SK-N-SH (cell line): Measurements from ENCODE around the gene NAP1L5. TPM values are rescaled to one million over a fixed set of nuclear protein-coding genes. Genes with fewer than 3 reads are reported as not detected.

ENCODE experiments used
- CTCF ChIA-PET: fragments of 300-600, 350-600 bp; formaldehyde crosslinking; extraction: SDS; loops from one replicate; lab custom pipeline; 2021; lab: Yijun Ruan, JAX
- POLR2A ChIA-PET: fragments of 350-600 bp; sonication (Branson Sonifier 250); formaldehyde crosslinking; extraction: SDS; loops from one replicate; lab custom pipeline; 2020; ENCODE audit warnings: antibody characterized with exemption, inconsistent platforms; lab: Yijun Ruan, JAX
- DNase-seq: peaks from one replicate; pipeline ENCODE4 v3.0.0; 2012
- H2AFZ ChIP-seq: fragments of 200-600 bp; sonication (generic); 2 replicates; pipeline ENCODE4 v1.8.1; 2016; ENCODE audit warnings: antibody characterized with exemption, mild to moderate bottlenecking, low read depth
- H3F3A ChIP-seq: fragments of 200-600 bp; sonication (generic); replicated peaks from 2 replicates; pipeline ENCODE3; 2016; ENCODE audit warnings: antibody characterized with exemption, mild to moderate bottlenecking; ENCODE audit not compliant: insufficient read depth
- H3K27ac ChIP-seq, 2 experiments: fragments of 200-500 bp in 1 of 2; fragments of 200-600 bp in 1 of 2; sonication (Bioruptor generic) in 1 of 2; sonication (generic), shearing (Covaris generic) in 1 of 2; 2 replicates each; pipeline versions ENCODE4 v1.5.1 to v1.6.1; 2014 to 2016; ENCODE audit warnings: low read depth in 2 of 2, inconsistent platforms in 1 of 2, low read length in 1 of 2, mild to moderate bottlenecking in 1 of 2, mixed read lengths in 1 of 2
- H3K27me3 ChIP-seq: fragments of 200-600 bp; sonication (generic), shearing (Covaris generic); 2 replicates; pipeline ENCODE4 v1.6.1; 2016; ENCODE audit warnings: mixed run types; ENCODE audit not compliant: insufficient read depth
- H3K36me3 ChIP-seq, 2 experiments: fragments of 200-500 bp in 1 of 2; fragments of 200-600 bp in 1 of 2; sonication (Bioruptor generic) in 1 of 2; sonication (generic) in 1 of 2; replicated peaks in 1 of 2; 2 replicates each; pipeline versions ENCODE3 to v1.5.1; 2014 to 2016; ENCODE audit warnings: low read length in 1 of 2, mild to moderate bottlenecking in 1 of 2; ENCODE audit not compliant: insufficient read depth in 2 of 2, control insufficient read depth in 1 of 2
- H3K4me1 ChIP-seq, 2 experiments: fragments of 200-500 bp in 1 of 2; fragments of 200-600 bp in 1 of 2; sonication (Bioruptor generic) in 1 of 2; sonication (generic), shearing (Covaris generic) in 1 of 2; 2 replicates each; pipeline versions ENCODE4 v1.5.1 to v1.6.1; 2014 to 2016; ENCODE audit warnings: low read depth in 1 of 2, low read length in 1 of 2, mixed run types in 1 of 2; ENCODE audit not compliant: insufficient read depth in 2 of 2, control insufficient read depth in 1 of 2
- H3K4me2 ChIP-seq: fragments of 200-600 bp; sonication (generic), shearing (Covaris generic); 2 replicates; pipeline ENCODE4 v1.6.1; 2017; ENCODE audit warnings: mixed run types
- H3K4me3 ChIP-seq, 2 experiments: fragments of 200-500 bp in 1 of 2; fragments of 200-600 bp in 1 of 2; sonication (Bioruptor generic) in 1 of 2; sonication (generic), shearing (Covaris generic) in 1 of 2; 2 replicates each; pipeline versions ENCODE4 v1.5.1 to v1.8.1; 2014 to 2016; ENCODE audit warnings: low read depth in 2 of 2, inconsistent platforms in 1 of 2, low read length in 1 of 2, mild to moderate bottlenecking in 1 of 2, mixed read lengths in 1 of 2, moderate library complexity in 1 of 2
- H3K79me2 ChIP-seq: fragments of 200-600 bp; sonication (generic); 2 replicates; pipeline ENCODE4 v1.8.1; 2017; ENCODE audit warnings: mild to moderate bottlenecking; ENCODE audit not compliant: insufficient read depth
- H3K9ac ChIP-seq: fragments of 200-600 bp; sonication (generic); 2 replicates; pipeline ENCODE4 v1.6.1; 2017; ENCODE audit warnings: mixed run types
- H3K9me2 ChIP-seq: fragments of 200-600 bp; sonication (generic); 2 replicates; pipeline ENCODE4 v1.6.1; 2017; ENCODE audit warnings: mixed run types
- H3K9me3 ChIP-seq: fragments of 200-600 bp; sonication (generic); 2 replicates; pipeline ENCODE4 v1.6.1; 2017; ENCODE audit warnings: mixed run types, mild to moderate bottlenecking, moderate library complexity
- H4K20me1 ChIP-seq: fragments of 200-600 bp; sonication (generic); 2 replicates; pipeline ENCODE4 v1.6.1; 2017; ENCODE audit warnings: mild to moderate bottlenecking, mixed run types; ENCODE audit not compliant: insufficient read depth
- CHD2 ChIP-seq: fragments of 150-350 bp; IDR thresholded peaks from 2 replicates; pipeline ENCODE4 v1.6.1; 2018; ENCODE audit warnings: low read length; ENCODE audit not compliant: partially characterized antibody
- CTCF ChIP-seq: fragments of 200-600 bp; sonication (generic); IDR thresholded peaks from 2 replicates; pipeline ENCODE4 v1.6.1; 2017; ENCODE audit warnings: antibody characterized with exemption, mild to moderate bottlenecking, moderate library complexity
- ELF1 ChIP-seq: IDR thresholded peaks from 2 replicates; pipeline ENCODE4 v1.4.0; 2012
- EP300 ChIP-seq, 2 experiments: IDR thresholded peaks; 2 replicates each; pipeline versions ENCODE4 v1.4.0 to v1.6.1; 2012; ENCODE audit warnings: borderline replicate concordance in 1 of 2, low read depth in 1 of 2, low read length in 1 of 2
- EZH2phosphoT487 ChIP-seq: fragments of 200-600 bp; sonication (generic); IDR thresholded peaks from 2 replicates; pipeline ENCODE4 v1.6.1; 2017; ENCODE audit warnings: low read depth, mixed run types, mild to moderate bottlenecking, antibody characterized with exemption, moderate library complexity, borderline replicate concordance
- FOXM1 ChIP-seq: IDR thresholded peaks from 2 replicates; pipeline ENCODE4 v1.4.0; 2012; ENCODE audit warnings: low read depth, mild to moderate bottlenecking
- GABPA ChIP-seq: IDR thresholded peaks from 2 replicates; pipeline ENCODE4 v1.4.0; 2012; ENCODE audit warnings: low read depth, mild to moderate bottlenecking
- JUND ChIP-seq: IDR thresholded peaks from 2 replicates; pipeline ENCODE4 v1.4.0; 2012
- MAX ChIP-seq: IDR thresholded peaks from 2 replicates; pipeline ENCODE4 v1.4.0; 2012; ENCODE audit warnings: low read depth
- MXI1 ChIP-seq: IDR thresholded peaks from 2 replicates; pipeline ENCODE4 v1.6.1; 2012; ENCODE audit warnings: mild to moderate bottlenecking, low read depth, low read length, improper control_type of control experiment
- NFIC ChIP-seq: IDR thresholded peaks from 2 replicates; pipeline ENCODE4 v1.4.0; 2012; ENCODE audit warnings: borderline replicate concordance
- REST ChIP-seq: IDR thresholded peaks from 2 replicates; pipeline ENCODE4 v1.6.1; 2012; ENCODE audit warnings: mild to moderate bottlenecking, low read depth, low read length, moderate library complexity
- RXRA ChIP-seq: IDR thresholded peaks from 2 replicates; pipeline ENCODE4 v1.4.0; 2012; ENCODE audit warnings: low read depth, mild to moderate bottlenecking, borderline replicate concordance
- TAF1 ChIP-seq: IDR thresholded peaks from 2 replicates; pipeline ENCODE4 v1.6.1; 2012; ENCODE audit warnings: low read depth, mild to moderate bottlenecking, low read length, moderate library complexity, borderline replicate concordance
- TCF12 ChIP-seq: IDR thresholded peaks from 2 replicates; pipeline ENCODE4 v1.4.0; 2012
- USF1 ChIP-seq: IDR thresholded peaks from 2 replicates; pipeline ENCODE4 v1.4.0; 2012; ENCODE audit warnings: low read depth, borderline replicate concordance
- USF2 ChIP-seq: fragments of 150-350 bp; IDR thresholded peaks from 2 replicates; pipeline ENCODE4 v1.6.1; 2017; ENCODE audit warnings: antibody characterized with exemption, low read length, low read depth, borderline replicate concordance
- ZBTB33 ChIP-seq: IDR thresholded peaks from 2 replicates; pipeline ENCODE4 v1.4.0; 2012; ENCODE audit warnings: low read depth, borderline replicate concordance
- WGBS: methylation state at CpG from one replicate; pipeline ENCODE4 v1.1.6; 2017; ENCODE audit warnings: low lambda C conversion rate; 5-methylcytosine and 5-hydroxymethylcytosine counted together
- polyA plus RNA-seq, 3 experiments: library from polyadenylated mRNA; depleted of rRNA; stranded (reverse); fragments of >200 nt; gene quantifications; 2 replicates each; pipeline ENCODE4 v1.2.3, GENCODE V29; 2012

Gene NAP1L5
- polyA plus RNA-seq, 1 of the 3 experiments (the other 2 are of a cell fraction): 7.5 TPM

- Histone ChIP-seq H4K20me1 (no peaks in the 10 kb centered on the region), H3K9me2 (0 out of 2 replicates have a peak, but pooled peaks cover 3% of the 10 kb centered on the region), H3K4me3 (no peak overlapping the region), H3K9ac (no peak overlapping the region), H2AFZ (no peak overlapping the region), H3K4me2 (no peak overlapping the region), H3K27ac (no peak overlapping the region), H3K27me3 (no peaks in the 10 kb centered on the region), H3F3A (no peaks in the 10 kb centered on the region), H3K79me2 (no peaks in the 10 kb centered on the region), H3K9me3 (no peaks in the 10 kb centered on the region), H3K36me3 (peaks cover 0 to 19% of the 10 kb centered on the region in 2 experiments), H3K4me1 (peaks cover 0 to 2% of the 10 kb centered on the region in 2 experiments; a peak in 1 of 4 replicates)
- ChIA-PET POLR2A (no interaction called here), CTCF (interaction anchor here (2.1 kb wide), 1 partner anchor 313 kb away, joined by 11 read pairs; no protein-coding TSS in a partner anchor)
- no peak for DNase-seq
- TF ChIP-seq REST (no peak), TCF12 (no peak), ELF1 (no peak), RXRA (no peak), USF1 (no peak), MXI1 (no peak), NFIC (no peak), CHD2 (no peak)
- WGBS: 100% methylated on average over 1 of the region's 1 CpG
Observed at GRCh38 chr4:88709989-88710388, 12.4 kb upstream of the NAP1L5 start.

GRCh38 chr4:88706574-88706973, 8.9 kb upstream of the NAP1L5 start:
- Histone ChIP-seq H3K4me2 (no peak overlapping the region), H3K9me3 (no peaks in the 10 kb centered on the region), H3K79me2 (no peaks in the 10 kb centered on the region), H4K20me1 (no peaks in the 10 kb centered on the region), H3K9me2 (no peaks in the 10 kb centered on the region), H2AFZ (no peak overlapping the region), H3K27ac (peak overlapping the region in 1 of 2 experiments; percentile 25; a peak in 1 of 4 replicates), H3F3A (no peaks in the 10 kb centered on the region), H3K4me3 (no peak overlapping the region), H3K4me1 (peaks cover 0 to 2% of the 10 kb centered on the region in 2 experiments; a peak in 1 of 4 replicates), H3K27me3 (no peaks in the 10 kb centered on the region), H3K9ac (no peak overlapping the region), H3K36me3 (peaks cover 0 to 9% of the 10 kb centered on the region in 2 experiments)
- DNase-seq: peak; percentile 57
- WGBS: 53% methylated on average over 9 of the region's 9 CpGs
- ChIA-PET CTCF (interaction anchor here (0.6 to 6.1 kb wide), 40 partner anchors 10 to 405 kb away, joined by 3 to 47 read pairs (median 4); partner anchors contain the start of gene NAP1L5), POLR2A (no interaction called here)
- TF ChIP-seq ZBTB33: no peak
- no peak for TF ChIP-seq JUND
- TF ChIP-seq CHD2: no peak
- peak; percentile 68 for TF ChIP-seq CTCF
- no peak for TF ChIP-seq EP300 (IDR thresholded peaks at IDR 0.05; ENCODE audit: borderline replicate concordance in 1 of 2, low read depth in 1 of 2, low read length in 1 of 2)
- no peak for TF ChIP-seq USF2
- no peak for TF ChIP-seq EZH2phosphoT487
- TF ChIP-seq NFIC: no peak
- TF ChIP-seq TCF12: no peak
- no peak for TF ChIP-seq FOXM1
- no peak for TF ChIP-seq TAF1
- no peak for TF ChIP-seq MAX
- no peak for TF ChIP-seq GABPA
